GM19463 (cell line): Measurements from ENCODE around the gene CPA1.

Experiments used
- ATAC-seq: cut with Tn5 transposase; IDR thresholded peaks from one replicate; pipeline ENCODE4 v1.9.1; 2021; ENCODE audit warnings: mild to moderate bottlenecking, moderate library complexity; ENCODE audit not compliant: unreplicated experiment

Gene CPA1

GRCh38 chr7:130393841-130394411 is 13.6 kb downstream of the CPA1 start:
- no peak for ATAC-seq

GRCh38 chr7:130394421-130395195 is 14.3 kb downstream of the CPA1 start:
- no peak for ATAC-seq

- ATAC-seq: no peak
Observed at GRCh38 chr7:130395421-130395820, 15.1 kb downstream of the CPA1 start.

- no peak for ATAC-seq
Observed at GRCh38 chr7:130396109-130396508, 15.8 kb downstream of the CPA1 start.

GRCh38 chr7:130397051-130397757 is 16.9 kb downstream of the CPA1 start:
- no peak for ATAC-seq

- no peak for ATAC-seq
Observed at GRCh38 chr7:130397758-130398073, 17.4 kb downstream of the CPA1 start.

GRCh38 chr7:130398526-130399090 is 18.3 kb downstream of the CPA1 start:
- ATAC-seq: no peak

GRCh38 chr7:130400120-130400572 is 19.9 kb downstream of the CPA1 start:
- no peak for ATAC-seq

- ATAC-seq: no peak
Observed at GRCh38 chr7:130401101-130401500, 20.8 kb downstream of the CPA1 start.

- no peak for ATAC-seq
Observed at GRCh38 chr7:130401578-130401977, 21.3 kb downstream of the CPA1 start.

- ATAC-seq: no peak
Observed at GRCh38 chr7:130405003-130405402, 24.7 kb downstream of the CPA1 start.

- ATAC-seq: no peak
Observed at GRCh38 chr7:130409067-130409711, 28.9 kb downstream of the CPA1 start.

GRCh38 chr7:130409712-130410072 is 29.4 kb downstream of the CPA1 start:
- no peak for ATAC-seq

- no peak for ATAC-seq
Observed at GRCh38 chr7:130410868-130411541, 30.7 kb downstream of the CPA1 start.

GRCh38 chr7:130413201-130413600 is 32.9 kb downstream of the CPA1 start:
- ATAC-seq: no peak

GRCh38 chr7:130415006-130415405 is 34.7 kb downstream of the CPA1 start:
- no peak for ATAC-seq

GRCh38 chr7:130417213-130417612 is 36.9 kb downstream of the CPA1 start:
- no peak for ATAC-seq

- no peak for ATAC-seq
Observed at GRCh38 chr7:130418306-130418705, 38.0 kb downstream of the CPA1 start.

- no peak for ATAC-seq
Observed at GRCh38 chr7:130419658-130420057, 39.4 kb downstream of the CPA1 start.

GRCh38 chr7:130420943-130421578 is 40.8 kb downstream of the CPA1 start:
- ATAC-seq: no peak
